Suppressor macrophage (primary cell): ENCODE measurements around the gene PAXIP1.
A peak's percentile ranks its signal among the peaks of the same experiment; 100 is the strongest.
"Not testable (repeated sequence)": the region's sequence is repeated elsewhere in the genome, so short reads cannot be mapped to it uniquely, and the experiment has no call there.

Experiments used
- DNase-seq, 4 experiments: peaks; one replicate each; pipeline ENCODE4 v3.0.0-alpha.2; 2020 to 2022
- total RNA-seq, 17 experiments: gene quantifications; one replicate each; lab custom pipeline; 2026; ENCODE audit warnings: mixed read lengths in 6 of 17, inconsistent platforms in 3 of 17; lab: John Stamatoyannopoulos, UW

The PAXIP1 gene, protein sequence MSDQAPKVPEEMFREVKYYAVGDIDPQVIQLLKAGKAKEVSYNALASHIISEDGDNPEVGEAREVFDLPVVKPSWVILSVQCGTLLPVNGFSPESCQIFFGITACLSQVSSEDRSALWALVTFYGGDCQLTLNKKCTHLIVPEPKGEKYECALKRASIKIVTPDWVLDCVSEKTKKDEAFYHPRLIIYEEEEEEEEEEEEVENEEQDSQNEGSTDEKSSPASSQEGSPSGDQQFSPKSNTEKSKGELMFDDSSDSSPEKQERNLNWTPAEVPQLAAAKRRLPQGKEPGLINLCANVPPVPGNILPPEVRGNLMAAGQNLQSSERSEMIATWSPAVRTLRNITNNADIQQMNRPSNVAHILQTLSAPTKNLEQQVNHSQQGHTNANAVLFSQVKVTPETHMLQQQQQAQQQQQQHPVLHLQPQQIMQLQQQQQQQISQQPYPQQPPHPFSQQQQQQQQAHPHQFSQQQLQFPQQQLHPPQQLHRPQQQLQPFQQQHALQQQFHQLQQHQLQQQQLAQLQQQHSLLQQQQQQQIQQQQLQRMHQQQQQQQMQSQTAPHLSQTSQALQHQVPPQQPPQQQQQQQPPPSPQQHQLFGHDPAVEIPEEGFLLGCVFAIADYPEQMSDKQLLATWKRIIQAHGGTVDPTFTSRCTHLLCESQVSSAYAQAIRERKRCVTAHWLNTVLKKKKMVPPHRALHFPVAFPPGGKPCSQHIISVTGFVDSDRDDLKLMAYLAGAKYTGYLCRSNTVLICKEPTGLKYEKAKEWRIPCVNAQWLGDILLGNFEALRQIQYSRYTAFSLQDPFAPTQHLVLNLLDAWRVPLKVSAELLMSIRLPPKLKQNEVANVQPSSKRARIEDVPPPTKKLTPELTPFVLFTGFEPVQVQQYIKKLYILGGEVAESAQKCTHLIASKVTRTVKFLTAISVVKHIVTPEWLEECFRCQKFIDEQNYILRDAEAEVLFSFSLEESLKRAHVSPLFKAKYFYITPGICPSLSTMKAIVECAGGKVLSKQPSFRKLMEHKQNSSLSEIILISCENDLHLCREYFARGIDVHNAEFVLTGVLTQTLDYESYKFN
- total RNA-seq = 11.0 to 20.9 (median 15.2) reads per million in 17 experiments

- peak in 3 of 4 experiments; percentile 59 to 87 (median 83) for DNase-seq
Observed at GRCh38 chr7:155003092-155003375, at the start of gene PAXIP1. Gene PAXIP1, minus strand, starts transcription at chr7:155003124. Its CDS starts 195 bp downstream, at chr7:155002929.

DNA sequence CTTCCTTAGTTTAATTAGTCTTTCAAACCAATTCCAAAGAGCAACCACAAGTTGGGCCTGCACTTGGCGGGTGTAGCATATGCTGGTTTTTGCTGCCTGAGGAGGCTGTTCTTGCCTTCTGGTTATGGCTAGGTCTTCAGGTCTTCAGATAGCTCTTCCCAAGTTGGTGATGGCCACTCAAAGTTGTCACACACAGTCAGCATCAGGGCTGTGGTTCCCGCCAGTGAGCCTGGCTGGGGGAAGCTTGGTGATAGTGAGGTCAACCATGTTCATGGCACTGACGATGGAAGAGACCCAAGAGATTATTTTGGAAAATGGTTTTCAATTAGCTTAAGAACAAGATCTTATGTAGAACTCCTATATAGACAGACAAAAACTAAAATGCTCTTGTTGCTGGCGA, 48.4 kb upstream of the PAXIP1 start:
- no peak for DNase-seq

- no peak for DNase-seq
Observed at GRCh38 chr7:155048006-155048405, 45.1 kb upstream of the PAXIP1 start.

DNA sequence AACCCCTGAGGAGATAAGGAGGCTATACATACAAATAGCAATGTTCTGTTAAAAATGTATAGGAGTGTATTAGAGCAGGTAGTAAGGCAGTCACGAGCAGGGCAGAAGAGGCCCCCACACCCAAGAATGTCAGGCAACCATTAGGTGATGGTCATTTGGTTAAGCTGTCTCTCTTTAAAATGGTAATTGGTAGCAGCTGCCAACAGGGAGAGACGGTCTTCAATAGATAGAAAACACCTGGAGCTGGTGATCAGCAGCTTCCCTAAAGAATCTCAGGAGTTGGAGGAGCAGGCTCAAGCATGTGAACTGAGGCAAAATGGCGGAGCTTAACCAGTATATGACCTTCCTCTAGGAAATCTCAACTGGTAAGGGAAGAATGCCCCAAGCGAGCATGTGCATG, 40.8 kb upstream of the PAXIP1 start:
- no peak for DNase-seq

GRCh38 chr7:155038335-155038734, 35.4 kb upstream of the PAXIP1 start:
- no peak for DNase-seq

DNA sequence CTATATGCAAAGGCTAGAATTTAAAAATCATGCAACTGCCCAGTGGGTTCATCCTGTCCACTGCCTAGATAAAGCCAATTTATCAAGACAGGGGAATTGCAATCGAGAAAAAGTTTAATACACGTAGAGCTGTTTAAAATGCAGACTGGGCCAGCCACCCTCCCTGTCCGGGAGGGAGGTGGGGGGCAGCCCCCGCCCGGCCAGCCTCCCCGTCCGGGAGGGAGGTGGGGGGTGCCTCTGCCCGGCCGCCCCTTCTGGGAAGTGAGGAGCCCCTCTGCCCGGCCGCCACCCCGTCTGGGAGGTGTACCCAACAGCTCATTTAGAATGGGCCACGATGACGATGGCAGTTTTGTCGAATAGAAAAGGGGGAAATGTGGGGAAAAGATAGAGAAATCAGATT, 31.6 kb upstream of the PAXIP1 start:
- not testable (repeated sequence) for DNase-seq

DNA sequence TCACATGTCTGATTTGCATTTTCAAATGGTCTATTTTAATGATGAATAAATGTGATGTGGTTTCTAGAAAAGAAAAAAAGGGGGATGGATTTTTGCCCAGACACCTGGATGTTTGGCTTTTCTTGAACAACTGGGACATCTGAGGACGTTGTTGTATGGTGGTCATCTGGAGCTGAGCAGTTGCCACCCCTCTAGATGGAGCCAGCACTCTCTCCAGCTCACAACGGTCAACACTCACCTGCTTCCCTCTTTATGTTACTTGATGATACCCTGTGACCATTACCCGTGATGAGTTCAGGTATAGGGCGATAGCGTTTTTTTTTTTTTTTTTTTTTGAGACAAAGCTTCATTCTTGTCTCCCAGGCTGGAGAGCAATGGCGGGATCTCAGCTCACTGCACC, 30.1 kb upstream of the PAXIP1 start:
- no peak for DNase-seq

DNA sequence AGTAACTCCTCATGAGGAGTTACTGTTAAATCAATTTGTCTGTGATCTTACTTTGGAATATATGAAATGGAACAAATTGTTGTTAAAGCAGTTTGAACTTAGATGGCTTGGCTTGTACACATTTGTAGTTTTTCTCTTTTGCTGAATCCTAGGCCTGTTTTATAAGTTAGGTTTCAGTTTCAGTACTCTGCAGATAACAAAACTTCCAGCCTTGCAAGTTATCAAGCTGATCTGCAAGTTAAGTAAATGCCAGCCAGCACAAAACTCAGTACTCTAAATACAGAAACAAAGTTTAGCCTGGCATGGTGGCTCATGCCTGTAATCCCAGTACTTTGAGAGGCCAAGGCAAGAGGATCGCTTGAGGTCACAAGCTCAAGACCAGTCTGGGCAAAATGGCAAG, 25.0 kb upstream of the PAXIP1 start:
- DNase-seq = no peak

GRCh38 chr7:155021699-155022145, 18.8 kb upstream of the PAXIP1 start:
- DNase-seq = peak in 1 of 4 experiments; percentile 3

- DNase-seq = no peak
Observed at GRCh38 chr7:155020996-155021395, 18.1 kb upstream of the PAXIP1 start.

DNA sequence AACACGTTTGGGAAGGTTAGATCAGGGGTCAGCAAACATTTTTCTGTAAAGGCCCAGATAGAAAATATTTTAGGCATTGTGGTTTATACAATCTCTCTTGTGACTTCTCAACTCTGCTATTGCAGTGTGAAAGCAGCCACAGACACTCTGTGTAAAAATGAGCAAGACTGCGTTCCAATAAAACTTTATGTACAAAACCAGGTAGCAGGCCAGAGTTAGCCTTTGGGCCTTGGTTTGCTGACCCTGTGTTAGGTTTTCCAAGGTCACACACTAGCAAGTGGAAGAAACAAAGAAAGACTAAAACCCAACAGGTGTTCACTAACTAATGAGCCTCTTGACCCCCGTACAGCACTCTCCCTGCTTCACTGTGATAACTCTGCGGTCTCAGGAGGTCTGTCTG, 14.9 kb upstream of the PAXIP1 start:
- DNase-seq = no peak

DNA sequence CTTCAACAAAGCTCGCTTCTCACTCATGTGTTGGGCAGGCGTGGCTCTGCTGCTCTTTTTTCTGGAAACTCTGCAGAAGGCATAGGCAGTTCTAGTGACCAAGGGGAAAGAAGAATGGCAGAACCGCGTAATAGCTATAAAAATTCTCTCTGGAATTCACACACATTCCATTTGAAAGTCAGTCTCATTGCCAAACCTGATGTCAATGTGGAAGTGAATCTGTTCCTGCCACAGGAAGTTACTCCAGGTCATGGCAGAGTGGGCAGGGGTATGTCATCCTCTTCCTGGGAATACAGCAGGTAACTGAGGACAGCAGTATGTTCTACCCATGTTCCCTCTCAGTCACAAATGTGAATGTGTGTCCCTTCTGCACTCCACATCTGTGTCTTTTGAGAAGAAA, 8.2 kb upstream of the PAXIP1 start:
- DNase-seq = no peak

GRCh38 chr7:155009570-155010157, 6.7 kb upstream of the PAXIP1 start:
- DNase-seq = peak; percentile 24 to 31 (median 30)

- peak in 3 of 4 experiments; percentile 26 to 33 (median 31) for DNase-seq
Observed at GRCh38 chr7:155007947-155008346, 5.0 kb upstream of the PAXIP1 start.

DNA sequence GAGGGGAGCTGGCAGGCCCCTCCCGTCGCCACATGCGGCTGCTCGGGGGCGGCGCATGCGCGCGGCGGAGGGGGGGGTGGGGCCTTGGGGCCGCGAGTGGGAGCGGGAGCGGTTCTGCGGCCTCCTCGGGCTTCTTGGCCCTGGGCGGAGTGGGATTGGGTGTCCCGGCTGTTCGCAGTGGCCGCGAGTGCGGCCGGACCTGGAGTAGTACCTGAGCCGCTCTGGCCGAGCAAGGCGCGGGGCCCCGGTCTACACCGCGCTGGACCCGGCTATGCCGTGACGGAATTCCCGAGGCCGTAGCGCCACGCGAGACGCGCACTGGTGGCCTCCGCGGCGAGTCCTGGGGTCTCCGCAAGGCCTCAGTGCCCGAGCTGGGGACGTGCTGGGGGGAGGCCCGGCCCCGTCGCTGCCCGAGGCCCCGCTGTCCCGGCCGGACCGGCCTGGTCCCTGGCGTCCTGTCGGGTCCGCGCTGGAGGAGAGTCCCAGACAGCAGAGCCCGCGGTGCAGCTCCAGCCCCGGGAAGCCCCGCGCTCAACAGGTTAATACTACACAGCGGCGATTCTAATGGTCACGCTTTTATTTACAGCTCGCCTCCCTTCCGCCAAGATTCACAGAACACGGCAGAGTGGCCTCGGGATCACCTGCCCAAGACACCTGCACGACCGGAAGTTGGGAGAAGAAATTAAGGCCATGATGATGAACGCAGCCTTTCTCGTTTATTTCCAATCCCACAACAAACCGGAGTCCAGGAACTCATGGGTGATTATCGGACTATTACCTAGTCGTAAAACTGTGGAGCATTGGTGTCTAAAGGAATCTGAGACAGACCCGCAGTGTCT, 671 bp upstream of the PAXIP1 start:
- peak; percentile 91 to 96 (median 94) for DNase-seq

- peak; percentile 49 to 80 (median 58) for DNase-seq
Observed at GRCh38 chr7:155002411-155003091, 373 bp downstream of the PAXIP1 start.

GRCh38 chr7:155001756-155002410, 1.0 kb downstream of the PAXIP1 start:
- peak in 1 of 4 experiments; percentile 4 for DNase-seq

DNA sequence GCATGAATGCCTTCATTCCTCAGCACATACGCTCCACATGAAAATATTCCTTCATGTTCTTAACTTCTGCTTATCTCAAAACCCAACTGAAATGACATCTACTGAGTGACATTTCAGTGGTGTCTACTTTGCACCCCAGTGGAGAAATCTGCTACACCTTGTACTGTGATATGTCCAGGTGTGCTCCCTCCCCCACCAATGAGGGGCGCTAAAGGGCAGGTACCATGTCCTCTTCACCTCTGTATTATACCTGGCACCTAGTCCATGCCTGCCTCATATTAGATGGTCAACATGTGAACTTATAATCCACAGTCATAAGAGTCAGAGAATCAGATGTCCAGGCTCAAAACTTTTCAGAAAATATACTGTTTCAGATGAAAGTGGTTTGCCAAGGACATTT, 2.1 kb downstream of the PAXIP1 start:
- DNase-seq = no peak

GRCh38 chr7:154998481-154998880, 4.4 kb downstream of the PAXIP1 start:
- DNase-seq = no peak

- DNase-seq = no peak
Observed at GRCh38 chr7:154997840-154998370, 5.0 kb downstream of the PAXIP1 start.
